GM10266 (cell line): ENCODE measurements around the gene GFRA4.
A peak's percentile ranks its signal among the peaks of the same experiment; 100 is the strongest.

ENCODE experiments used
- DNase-seq: peaks from one replicate; pipeline ENCODE4 v3.0.0; 2012; ENCODE audit errors: extremely low spot score
- CTCF ChIP-seq: IDR thresholded peaks from 2 replicates; pipeline ENCODE4 v1.5.1; 2012; ENCODE audit warnings: mild to moderate bottlenecking, low read depth; ENCODE audit not compliant: control insufficient read depth, insufficient read depth; ENCODE audit errors: missing control alignments

GFRA4 gene

DNA sequence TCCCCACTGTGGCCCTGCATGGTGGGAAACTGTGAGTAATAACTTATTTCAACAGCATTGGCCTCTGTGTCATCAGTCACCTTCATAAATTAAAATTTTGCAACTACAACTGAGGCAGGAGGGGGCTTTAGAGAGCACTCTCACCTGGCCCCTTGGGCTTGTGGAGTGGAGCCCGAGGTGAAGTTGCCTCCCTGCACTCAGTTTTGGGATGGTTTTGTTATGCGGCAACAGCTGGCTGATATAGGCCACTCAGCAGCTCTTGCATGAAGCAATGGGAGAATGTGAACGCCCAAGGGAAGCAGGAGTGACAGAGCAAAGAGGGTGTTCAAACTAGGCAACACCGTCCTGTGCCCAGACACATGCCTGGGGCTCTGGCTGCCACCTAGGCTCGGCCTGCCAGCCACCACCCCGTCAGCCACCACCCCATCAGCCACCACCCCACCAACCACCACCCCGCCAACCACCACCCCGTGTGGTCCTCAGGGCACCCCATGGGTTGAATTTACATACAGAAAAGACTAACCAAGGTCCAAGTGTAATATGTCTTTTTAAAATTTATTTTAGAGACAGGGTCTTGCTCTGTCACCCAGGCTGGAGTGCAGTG is 4.3 kb upstream of the GFRA4 start:
- no peak for DNase-seq
- no peak for TF ChIP-seq CTCF

- no peak for DNase-seq
- no peak for TF ChIP-seq CTCF
Observed at GRCh38 chr20:3663858-3664257, 659 bp upstream of the GFRA4 start.

DNA sequence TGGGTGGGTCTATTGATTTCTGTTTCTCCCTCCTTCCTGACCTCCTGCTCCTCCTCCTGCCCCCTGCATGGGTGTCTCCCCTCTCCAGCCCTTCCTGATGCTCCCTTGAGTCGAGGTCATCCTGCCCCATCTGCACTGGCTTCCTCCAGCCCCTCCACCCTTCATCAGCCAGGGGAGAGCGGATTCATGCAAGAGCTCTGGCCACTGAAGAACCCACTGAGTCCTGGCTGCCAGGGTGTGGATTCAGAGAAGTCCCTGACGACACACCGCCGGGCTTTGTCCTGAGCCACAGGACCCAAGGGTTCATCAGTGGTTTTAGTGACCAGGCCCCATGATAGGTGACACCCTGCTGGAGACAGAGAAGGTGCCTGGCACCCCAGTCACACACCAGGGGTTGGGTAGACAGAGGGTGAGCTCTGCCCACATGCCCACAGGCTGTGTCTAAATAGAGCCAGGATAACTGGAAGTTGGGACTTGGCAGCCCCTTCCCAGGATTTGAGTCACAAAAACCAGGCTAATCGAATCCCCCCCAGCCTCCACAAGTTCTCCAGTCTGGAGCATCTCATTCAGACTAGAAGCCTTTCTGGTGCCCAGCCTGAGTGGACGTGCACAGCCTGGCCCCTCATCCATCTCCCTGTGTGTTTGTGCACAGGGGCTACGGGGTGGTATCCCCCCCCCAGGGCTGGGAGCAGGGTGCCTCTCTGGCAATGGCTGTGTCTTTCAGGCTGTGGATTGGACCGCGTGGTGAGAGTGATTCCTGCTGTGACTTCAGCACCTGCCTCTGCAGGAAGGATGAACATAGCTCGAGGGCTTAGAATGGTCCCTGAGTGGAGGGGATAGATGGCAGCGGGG is 1.2 kb downstream of the GFRA4 start:
- TF ChIP-seq CTCF, result no peak
- peak; percentile 18 for DNase-seq

GRCh38 chr20:3661060-3661813 is 2.0 kb downstream of the GFRA4 start:
- TF ChIP-seq CTCF, result no peak
- DNase-seq, result peak; percentile 22

DNA sequence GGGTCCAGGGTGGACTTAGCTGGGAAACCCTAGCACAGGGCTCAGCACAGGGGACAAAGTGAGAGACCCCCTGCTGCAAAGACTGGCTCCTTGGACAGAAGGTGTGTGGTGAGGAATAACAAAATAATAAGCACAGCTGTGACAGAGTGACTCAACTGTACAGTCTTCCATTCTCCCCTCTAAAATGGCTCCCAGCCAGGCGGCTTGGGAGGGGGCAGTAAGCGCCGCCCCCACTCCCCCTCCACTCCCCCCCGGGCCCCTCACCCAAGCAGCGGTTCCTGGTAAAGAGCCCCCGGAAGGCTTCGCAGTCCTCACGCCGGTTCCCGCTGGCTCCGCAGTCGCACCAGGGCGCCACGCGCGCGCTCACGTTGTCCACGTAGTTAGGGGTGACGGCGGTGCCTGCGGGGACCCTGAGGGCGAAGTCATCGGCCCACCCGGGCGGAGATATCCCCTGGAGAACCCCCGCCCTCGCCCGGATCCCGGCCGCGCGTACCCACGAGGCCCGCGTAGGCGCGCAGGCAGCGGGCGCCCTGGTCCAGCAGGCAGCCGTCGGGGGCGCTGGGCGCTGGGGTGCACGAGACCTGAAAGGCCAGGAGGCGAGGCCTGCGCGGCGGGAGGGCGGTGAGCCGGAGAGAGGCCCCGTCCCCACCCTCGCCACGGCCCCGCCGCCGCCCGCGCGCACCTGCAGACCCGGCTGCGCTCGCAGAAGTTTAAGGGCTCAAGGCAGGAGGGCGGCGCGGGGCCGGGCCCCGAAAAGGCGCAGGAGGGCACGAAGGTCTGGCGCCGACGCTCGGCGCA is 2.7 kb downstream of the GFRA4 start:
- DNase-seq, result peak; percentile 41
- TF ChIP-seq CTCF, result no peak

DNA sequence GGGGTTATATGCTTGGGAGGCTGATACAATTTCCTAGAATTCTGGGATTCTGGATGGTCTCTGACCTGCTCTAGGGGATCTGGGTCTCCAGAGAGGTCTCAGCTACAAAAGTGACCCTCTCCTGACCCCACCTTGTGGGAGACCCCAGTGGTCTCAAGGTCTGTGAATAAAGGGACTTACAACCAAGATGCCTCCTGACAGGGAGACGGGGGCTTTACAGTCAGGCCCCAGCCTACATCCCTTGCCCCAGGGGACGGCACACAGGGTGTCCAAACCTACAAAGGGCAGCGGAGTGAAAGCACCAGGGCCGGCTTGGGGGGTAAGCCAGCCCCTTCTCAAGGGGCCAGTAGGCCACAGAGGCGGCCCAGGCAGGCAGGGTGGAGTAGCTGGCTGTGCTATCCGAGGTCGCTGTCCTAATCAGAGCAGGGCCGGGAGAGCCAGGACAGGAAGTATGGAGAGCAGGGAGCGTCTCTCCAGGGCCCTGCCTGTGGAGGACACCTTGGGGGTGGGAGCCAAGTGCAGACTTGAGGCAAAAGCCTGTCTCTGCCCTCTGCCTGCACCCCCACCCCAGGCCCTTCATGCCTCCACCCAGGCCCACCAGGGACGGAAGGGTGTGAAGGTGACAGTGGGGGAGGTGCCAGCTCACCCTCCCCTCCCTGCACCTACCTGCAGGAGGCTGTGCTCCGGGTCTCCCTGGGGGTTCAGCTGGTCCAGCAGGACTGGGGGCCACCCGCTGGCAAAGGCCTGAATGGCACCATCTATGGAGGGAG is 3.5 kb downstream of the GFRA4 start:
- TF ChIP-seq CTCF, result no peak
- peak; percentile 18 for DNase-seq
